Keratinocyte (primary cell): ENCODE data around the gene RPL18. TPM values are rescaled to one million over a fixed set of nuclear protein-coding genes. Genes with fewer than 3 reads are reported as not detected.

Experiments used
- DNase-seq: peaks from one replicate; pipeline ENCODE4 v3.0.0-alpha.2; 2011; ENCODE audit warnings: low read depth, missing footprints, low spot score
- FAIRE-seq: peaks from 2 replicates; lab custom pipeline; 2011; peaks lifted over from hg19 to GRCh38; lab: Jason Lieb, UNC
- H2AFZ ChIP-seq: 2 replicates; pipeline ENCODE4 v1.6.0; 2012; ENCODE audit warnings: low read length, control low read depth, inconsistent platforms; ENCODE audit not compliant: control insufficient read depth
- H3K27ac ChIP-seq: 2 replicates; pipeline ENCODE4 v1.5.1; 2011; ENCODE audit warnings: low read length; ENCODE audit not compliant: control insufficient read depth, insufficient read depth
- H3K27me3 ChIP-seq: 3 replicates; pipeline ENCODE4 v1.6.0; 2011; ENCODE audit warnings: low read length; ENCODE audit not compliant: control insufficient read depth, insufficient read depth; ENCODE audit errors: extremely low read depth
- H3K36me3 ChIP-seq, 2 experiments: 2 replicates in 1 of 2; 3 replicates in 1 of 2; pipeline ENCODE4 v1.5.1; 2011; ENCODE audit warnings: low read length in 2 of 2, mild to moderate bottlenecking in 1 of 2; ENCODE audit not compliant: control insufficient read depth in 2 of 2, insufficient read depth in 2 of 2; ENCODE audit errors: extremely low read depth in 1 of 2
- H3K4me1 ChIP-seq: 3 replicates; pipeline ENCODE4 v1.5.1; 2011; ENCODE audit warnings: low read length; ENCODE audit not compliant: control insufficient read depth, insufficient read depth; ENCODE audit errors: extremely low read depth
- H3K4me2 ChIP-seq: 3 replicates; pipeline ENCODE4 v1.6.0; 2011; ENCODE audit warnings: low read depth, low read length; ENCODE audit not compliant: control insufficient read depth, insufficient read depth; ENCODE audit errors: extremely low read depth
- H3K4me3 ChIP-seq, 3 experiments: fragments of 200-600 bp in 1 of 3; sonication (generic) in 1 of 3; 2 replicates in 2 of 3; 3 replicates in 1 of 3; pipeline ENCODE4 v1.5.1; 2011 to 2016; ENCODE audit warnings: low read length in 3 of 3, mild to moderate bottlenecking in 3 of 3, control low read depth in 2 of 3, inconsistent platforms in 1 of 3, low read depth in 1 of 3, mixed read lengths in 1 of 3, mixed run types in 1 of 3, moderate library complexity in 1 of 3; ENCODE audit not compliant: control insufficient read depth in 2 of 3, insufficient read depth in 2 of 3; ENCODE audit errors: extremely low read depth in 1 of 3
- H3K79me2 ChIP-seq: 2 replicates; pipeline ENCODE4 v1.6.0; 2012; ENCODE audit warnings: low read length; ENCODE audit not compliant: control insufficient read depth, insufficient read depth
- H3K9ac ChIP-seq: 3 replicates; pipeline ENCODE4 v1.6.0; 2011; ENCODE audit warnings: low read length; ENCODE audit not compliant: control insufficient read depth, insufficient read depth; ENCODE audit errors: extremely low read depth
- H3K9me1 ChIP-seq: 3 replicates; pipeline ENCODE4 v1.6.0; 2011; ENCODE audit warnings: low read length; ENCODE audit not compliant: control insufficient read depth, insufficient read depth; ENCODE audit errors: extremely low read depth
- H3K9me3 ChIP-seq: 2 replicates; pipeline ENCODE4 v1.5.1; 2012; ENCODE audit warnings: low read depth, low read length; ENCODE audit not compliant: control insufficient read depth
- H4K20me1 ChIP-seq: 3 replicates; pipeline ENCODE4 v1.6.0; 2011; ENCODE audit warnings: low read length; ENCODE audit not compliant: control insufficient read depth, insufficient read depth; ENCODE audit errors: extremely low read depth
- EZH2 ChIP-seq: IDR thresholded peaks from one replicate; pipeline ENCODE4 v1.6.1; 2012; ENCODE audit warnings: inconsistent platforms, mild to moderate bottlenecking, low read length, moderate library complexity
- dilution Hi-C: fragments of 300-500 bp; cut with MboI; formaldehyde crosslinking; loops from one replicate; pipeline ENCODE4 v1.7.0; 2020; ENCODE audit warnings: low sequenced_read_pairs; ENCODE audit not compliant: extremely low pct_ligation_motif_present
- polyA plus RNA-seq, 5 experiments: library from polyadenylated mRNA; depleted of rRNA in 3 of 5; stranded (reverse) in 3 of 5; stranded (forward) in 1 of 5; unstranded in 1 of 5; fragments of >200 nt; gene quantifications; 1 replicate in 1 of 5; 2 replicates in 3 of 5; 3 replicates in 1 of 5; pipeline versions ENCODE4 v1.2.1 to v1.2.3, GENCODE V29; 2011 to 2012; ENCODE audit warnings: missing spikeins in 2 of 5, low read depth in 1 of 5, low replicate concordance in 1 of 5
- TF ChIP-seq, protein P1 (sequence below), 3 experiments: IDR thresholded peaks in 1 of 3; conservative IDR thresholded peaks in 1 of 3; optimal IDR thresholded peaks in 1 of 3; 2 replicates in 2 of 3; 3 replicates in 1 of 3; pipeline versions ENCODE3 to v1.5.1; 2011; ENCODE audit warnings: low read length in 3 of 3, mild to moderate bottlenecking in 3 of 3, moderate library complexity in 2 of 3, control low read depth in 1 of 3, inconsistent platforms in 1 of 3; ENCODE audit not compliant: insufficient read depth in 2 of 3; ENCODE audit errors: extremely low read depth in 1 of 3

The RPL18 gene
- polyA plus RNA-seq, 1 donor (not counting 4 experiments of a cell fraction or from before 2014, with no cell fraction given), result 1,015 TPM

DNA sequence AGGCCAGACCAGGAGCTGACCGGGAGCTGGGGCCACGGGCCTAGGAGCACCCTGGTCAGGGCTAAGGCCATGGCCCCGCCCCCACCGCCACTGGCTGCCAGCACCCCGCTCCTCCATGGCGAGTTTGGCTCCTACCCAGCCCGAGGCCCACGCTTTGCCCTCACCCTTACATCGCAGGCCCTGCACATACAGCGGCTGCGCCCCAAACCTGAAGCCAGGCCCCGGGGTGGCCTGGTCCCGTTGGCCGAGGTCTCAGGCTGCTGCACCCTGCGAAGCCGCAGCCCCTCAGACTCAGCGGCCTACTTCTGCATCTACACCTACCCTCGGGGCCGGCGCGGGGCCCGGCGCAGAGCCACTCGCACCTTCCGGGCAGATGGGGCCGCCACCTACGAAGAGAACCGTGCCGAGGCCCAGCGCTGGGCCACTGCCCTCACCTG, 6.9 kb upstream of the RPL18 start:
- Histone ChIP-seq H4K20me1 (no peaks in the 10 kb centered on the region), H2AFZ (no peak overlapping the region), H3K9me3 (no peaks in the 10 kb centered on the region), H3K4me1 (peaks cover 18% of the 10 kb centered on the region), H3K4me2 (no peak overlapping the region), H3K79me2 (no peaks in the 10 kb centered on the region), H3K36me3 (peaks cover 1 to 4% of the 10 kb centered on the region in 2 experiments), H3K4me3 (no peak overlapping the region), H3K9ac (no peak overlapping the region), H3K9me1 (no peaks in the 10 kb centered on the region), H3K27ac (no peak overlapping the region), H3K27me3 (no peaks in the 10 kb centered on the region)
- DNase-seq, result no peak
- TF ChIP-seq, protein P1, sequence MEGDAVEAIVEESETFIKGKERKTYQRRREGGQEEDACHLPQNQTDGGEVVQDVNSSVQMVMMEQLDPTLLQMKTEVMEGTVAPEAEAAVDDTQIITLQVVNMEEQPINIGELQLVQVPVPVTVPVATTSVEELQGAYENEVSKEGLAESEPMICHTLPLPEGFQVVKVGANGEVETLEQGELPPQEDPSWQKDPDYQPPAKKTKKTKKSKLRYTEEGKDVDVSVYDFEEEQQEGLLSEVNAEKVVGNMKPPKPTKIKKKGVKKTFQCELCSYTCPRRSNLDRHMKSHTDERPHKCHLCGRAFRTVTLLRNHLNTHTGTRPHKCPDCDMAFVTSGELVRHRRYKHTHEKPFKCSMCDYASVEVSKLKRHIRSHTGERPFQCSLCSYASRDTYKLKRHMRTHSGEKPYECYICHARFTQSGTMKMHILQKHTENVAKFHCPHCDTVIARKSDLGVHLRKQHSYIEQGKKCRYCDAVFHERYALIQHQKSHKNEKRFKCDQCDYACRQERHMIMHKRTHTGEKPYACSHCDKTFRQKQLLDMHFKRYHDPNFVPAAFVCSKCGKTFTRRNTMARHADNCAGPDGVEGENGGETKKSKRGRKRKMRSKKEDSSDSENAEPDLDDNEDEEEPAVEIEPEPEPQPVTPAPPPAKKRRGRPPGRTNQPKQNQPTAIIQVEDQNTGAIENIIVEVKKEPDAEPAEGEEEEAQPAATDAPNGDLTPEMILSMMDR (optimal IDR thresholded peaks at IDR 0.05 in 1 of 3, IDR thresholded peaks at IDR 0.05 in 1 of 3, conservative IDR thresholded peaks at IDR 0.05 in 1 of 3; ENCODE audit: extremely low read depth in 1 of 3, insufficient read depth in 2 of 3, low read length in 3 of 3), result no peak
- TF ChIP-seq EZH2, result no peak
- no peak for FAIRE-seq
- dilution Hi-C loops, result no loop called here

DNA sequence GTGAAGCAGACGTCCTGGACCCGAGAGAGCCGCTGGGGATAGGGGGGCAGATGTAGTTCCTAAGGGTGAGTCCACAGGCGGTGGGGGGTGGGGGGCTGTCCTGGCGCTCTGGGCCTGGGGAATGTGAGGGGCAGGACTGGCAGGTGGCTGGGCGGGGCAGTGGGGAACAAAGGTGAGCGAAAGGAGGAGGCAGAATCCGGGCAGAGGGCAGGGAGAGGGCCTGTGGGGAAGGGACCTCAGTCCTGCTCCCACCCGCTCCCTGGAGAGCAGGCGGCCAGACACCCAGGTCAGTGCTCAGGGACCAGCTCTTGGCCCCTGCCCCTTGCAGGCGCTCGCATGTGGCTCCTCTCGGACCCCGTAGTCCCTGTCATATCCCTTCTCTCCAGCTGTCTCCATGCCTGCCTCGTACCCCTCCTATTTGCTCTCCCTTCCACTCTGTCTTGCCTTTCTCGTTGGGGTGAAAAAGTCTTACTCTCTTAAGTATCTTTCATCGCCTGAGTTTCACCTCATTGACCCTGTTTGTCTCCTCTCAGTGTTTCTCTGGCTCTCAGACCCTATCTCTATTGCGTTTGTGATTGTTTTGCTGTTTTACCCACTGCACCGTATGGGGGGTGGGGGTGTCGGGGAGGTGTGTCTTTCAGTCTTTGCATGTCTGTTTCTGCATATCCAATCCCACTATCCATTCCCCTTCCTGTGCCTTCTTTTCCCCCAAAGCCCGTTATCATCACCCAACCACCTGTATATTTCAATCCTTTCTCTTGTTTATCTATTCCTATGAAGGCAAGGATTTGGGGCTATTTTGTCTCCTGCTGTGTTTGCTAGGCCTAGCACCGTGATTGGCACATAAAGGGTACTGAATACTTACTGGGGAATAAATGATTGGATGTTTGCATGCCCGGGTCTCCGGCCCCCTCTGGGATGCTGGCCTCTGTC, 6.1 kb upstream of the RPL18 start:
- Histone ChIP-seq H3K4me3 (peak overlapping the region in 2 of 3 experiments; percentile 34 to 73), H3K27ac (peak overlapping the region; percentile 47), H3K4me1 (peaks cover 18% of the 10 kb centered on the region)

More for the DNA sequence above, 6.1 kb upstream of the RPL18 start:
- dilution Hi-C loops, result no loop called here
- Histone ChIP-seq H3K4me2 (peak overlapping the region; percentile 75), H2AFZ (no peak overlapping the region), H3K9ac (peak overlapping the region; percentile 67), H4K20me1 (no peaks in the 10 kb centered on the region), H3K9me1 (no peaks in the 10 kb centered on the region), H3K27me3 (no peaks in the 10 kb centered on the region), H3K79me2 (peaks cover 3% of the 10 kb centered on the region), H3K36me3 (peaks cover 1 to 4% of the 10 kb centered on the region in 2 experiments), H3K9me3 (no peaks in the 10 kb centered on the region)
- no peak for TF ChIP-seq EZH2
- TF ChIP-seq, protein P1 (optimal IDR thresholded peaks at IDR 0.05 in 1 of 3, IDR thresholded peaks at IDR 0.05 in 1 of 3, conservative IDR thresholded peaks at IDR 0.05 in 1 of 3; ENCODE audit: extremely low read depth in 1 of 3, insufficient read depth in 2 of 3, low read length in 3 of 3), result no peak
- DNase-seq, result no peak
- no peak for FAIRE-seq
